ENCODE measurements around the gene KAT2A.

DNA sequence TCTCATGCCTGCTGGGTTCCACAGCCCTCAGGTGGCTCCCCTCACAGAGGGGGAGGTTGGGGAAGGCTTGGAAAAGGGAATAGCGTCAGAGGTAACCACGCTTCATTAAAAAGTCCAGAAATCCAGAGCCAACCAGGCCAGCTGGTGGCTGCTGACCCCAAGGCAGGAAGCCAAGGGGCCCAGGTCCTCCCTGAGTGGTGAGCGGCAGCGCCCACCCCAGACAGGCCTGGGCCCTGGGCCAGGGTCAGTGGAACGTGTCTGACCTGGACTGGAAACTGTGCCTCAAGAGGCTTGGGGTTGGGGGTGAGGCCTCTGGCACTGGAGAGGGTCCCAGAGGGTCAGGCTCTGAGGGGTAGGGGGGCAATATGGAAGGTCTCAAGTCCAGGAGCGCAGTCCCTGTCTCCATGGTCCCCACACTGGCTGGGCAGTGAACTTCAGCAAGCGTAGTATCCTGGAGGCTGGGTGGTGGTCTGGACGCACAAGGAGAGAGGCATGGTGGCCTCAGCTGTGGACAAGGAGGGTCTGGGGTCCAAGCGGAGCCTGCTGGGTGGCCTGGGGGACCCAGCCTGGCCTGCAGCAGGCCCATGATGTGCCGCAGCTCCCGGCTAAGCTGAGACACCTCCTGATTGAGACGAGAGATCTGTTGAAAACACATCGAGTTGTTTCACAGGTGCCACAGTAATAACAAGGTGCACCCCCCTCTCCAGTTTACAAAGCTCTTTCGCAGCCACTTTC, 38.8 kb upstream of the KAT2A start:
- no peak for TF ChIP-seq POLR2A (IDR thresholded peaks at IDR 0.05; ENCODE audit: low read depth, low read length)
- TF ChIP-seq POLR2AphosphoS5 (IDR thresholded peaks at IDR 0.05; ENCODE audit: low read depth, low read length), result no peak
- no peak for TF ChIP-seq PAX5 (IDR thresholded peaks at IDR 0.05; ENCODE audit: insufficient read depth, low read length, severe bottlenecking)
